Adrenal gland (tissue), 12 donors: ENCODE data around the gene MRGPRE. TPM values are rescaled to one million over a fixed set of nuclear protein-coding genes. Genes with fewer than 3 reads are reported as not detected.

Source experiments
- DNase-seq, 7 donors: peaks; one replicate each; pipeline ENCODE4 v3.0.0-alpha.2; 2019 to 2020
- H3K27ac ChIP-seq, 5 donors: fragments of 200-600 bp; sonication (generic) in 4 of 5; 1 replicate in 3 of 5; 2 replicates in 2 of 5; pipeline versions ENCODE4 v1.5.1 to v1.8.0; 2016 to 2020; ENCODE audit warnings: mild to moderate bottlenecking in 1 of 5
- H3K27me3 ChIP-seq: fragments of 200-600 bp; 2 replicates; pipeline ENCODE4 v1.8.0; 2021
- H3K36me3 ChIP-seq, 2 donors: fragments of 200-600 bp; replicated peaks in 1 of 2; 1 replicate in 1 of 2; 2 replicates in 1 of 2; pipeline versions ENCODE4 v1.5.1 to v1.8.0; 2018 to 2022
- H3K4me1 ChIP-seq, 2 donors: fragments of 200-600 bp; replicated peaks in 1 of 2; 1 replicate in 1 of 2; 2 replicates in 1 of 2; pipeline versions ENCODE4 v1.5.1 to v1.8.0; 2018 to 2021
- H3K4me3 ChIP-seq, 4 donors: fragments of 200-600 bp; sonication (generic) in 3 of 4; one replicate each; pipeline ENCODE4 v1.5.1; 2016 to 2018
- H3K9me3 ChIP-seq, 3 donors: fragments of 200-600 bp; sonication (generic) in 1 of 3; replicated peaks in 1 of 3; 1 replicate in 2 of 3; 2 replicates in 1 of 3; pipeline versions ENCODE4 v1.5.1 to v1.8.0; 2016 to 2021
- POLR2A ChIP-seq, 2 donors: fragments of 450-650 bp; IDR thresholded peaks; one replicate each; pipeline ENCODE4 v1.6.1; 2017; ENCODE audit warnings: antibody characterized with exemption in 2 of 2, mild to moderate bottlenecking in 2 of 2, moderate library complexity in 1 of 2
- WGBS, 4 donors: extraction: QIAGEN DNeasy Blood & Tissue Kit in 2 of 4; methylation state at CpG; one replicate each; pipeline versions ENCODE4 v1.1.5 to v1.1.7; 2013 to 2017; 5-methylcytosine and 5-hydroxymethylcytosine counted together
- intact Hi-C, 2 donors: fragments of 100-400 bp; cut with DNase I; formaldehyde crosslinking; loops; one replicate each; pipeline versions ENCODE4 v1.14.1 to v1.15.0; 2022 to 2023
- polyA plus RNA-seq, 3 donors: library from polyadenylated mRNA; stranded (reverse); fragments of 200-250 nt in 2 of 3; fragments of 350-450 nt in 1 of 3; fragmentation: Illumina TruSeq in 1 of 3; extraction: RNeasy Lipid Tissue Mini Kit (QIAGEN cat#74804) in 1 of 3; gene quantifications; one replicate each; pipeline ENCODE4 v1.2.3, GENCODE V29; 2013 to 2014
- total RNA-seq, 9 donors: library from RNA; depleted of rRNA in 4 of 9; stranded (reverse); fragments of >200 nt in 4 of 9; fragments of 120-200 nt in 1 of 9; fragmentation: NEBNext Ultra II Directional in 1 of 9; extraction: Animal tissue kit (Norgen Biotek cat#: 25700) in 1 of 9; gene quantifications; one replicate each; pipeline versions ENCODE4 v1.1.0 to v1.2.4, GENCODE V29; 2013 to 2023
- TF ChIP-seq, protein P1 (sequence below), 6 experiments: fragments of 450-650 bp in 4 of 6; fragments of 200-600 bp in 2 of 6; sonication (generic) in 1 of 6; IDR thresholded peaks; 1 replicate in 5 of 6; 2 replicates in 1 of 6; pipeline versions ENCODE4 v1.5.1 to v1.8.0; 2016 to 2021; ENCODE audit warnings: antibody characterized with exemption in 6 of 6, mild to moderate bottlenecking in 2 of 6, moderate library complexity in 1 of 6
- donor health status: healthy with polysubstance abuse.
- donor health status: Bipolar disorder and iron deficiency.
- donor health status: DM: yes; HTN: yes; CAD: no.
- donor health status: DM: no; HTN: no; CAD: no.
- donor health status: DM: no; HTN: no; CAD: no.
- donor health status: DM: yes; HTN: yes; CAD: no.

MRGPRE gene
- total and polyA plus RNA-seq, 12 donors, result not detected

- Histone ChIP-seq H3K4me3 (no peak overlapping the region), H3K36me3 (no peaks in the 10 kb centered on the region), H3K4me1 (no peaks in the 10 kb centered on the region), H3K27ac (no peak overlapping the region), H3K27me3 (peaks cover 7% of the 10 kb centered on the region), H3K9me3 (no peaks in the 10 kb centered on the region)
- WGBS, 4 donors, result 77 to 87% (median 82%) methylated on average over 15 to 21 of the region's 21 CpGs
- DNase-seq, result no peak
- intact Hi-C loops, result no loop called here
- TF ChIP-seq POLR2A (IDR thresholded peaks at IDR 0.05), result no peak
Observed at GRCh38 chr11:3232956-3233355, 739 bp upstream of the MRGPRE start.

GRCh38 chr11:3231550-3231850, 717 bp downstream of the MRGPRE start:
- DNase-seq, result no peak
- Histone ChIP-seq H3K4me3 (no peak overlapping the region), H3K4me1 (no peaks in the 10 kb centered on the region), H3K9me3 (no peaks in the 10 kb centered on the region), H3K36me3 (no peaks in the 10 kb centered on the region), H3K27me3 (peaks cover 7% of the 10 kb centered on the region), H3K27ac (no peak overlapping the region)
- no peak for TF ChIP-seq POLR2A (IDR thresholded peaks at IDR 0.05)
- TF ChIP-seq, protein P1, sequence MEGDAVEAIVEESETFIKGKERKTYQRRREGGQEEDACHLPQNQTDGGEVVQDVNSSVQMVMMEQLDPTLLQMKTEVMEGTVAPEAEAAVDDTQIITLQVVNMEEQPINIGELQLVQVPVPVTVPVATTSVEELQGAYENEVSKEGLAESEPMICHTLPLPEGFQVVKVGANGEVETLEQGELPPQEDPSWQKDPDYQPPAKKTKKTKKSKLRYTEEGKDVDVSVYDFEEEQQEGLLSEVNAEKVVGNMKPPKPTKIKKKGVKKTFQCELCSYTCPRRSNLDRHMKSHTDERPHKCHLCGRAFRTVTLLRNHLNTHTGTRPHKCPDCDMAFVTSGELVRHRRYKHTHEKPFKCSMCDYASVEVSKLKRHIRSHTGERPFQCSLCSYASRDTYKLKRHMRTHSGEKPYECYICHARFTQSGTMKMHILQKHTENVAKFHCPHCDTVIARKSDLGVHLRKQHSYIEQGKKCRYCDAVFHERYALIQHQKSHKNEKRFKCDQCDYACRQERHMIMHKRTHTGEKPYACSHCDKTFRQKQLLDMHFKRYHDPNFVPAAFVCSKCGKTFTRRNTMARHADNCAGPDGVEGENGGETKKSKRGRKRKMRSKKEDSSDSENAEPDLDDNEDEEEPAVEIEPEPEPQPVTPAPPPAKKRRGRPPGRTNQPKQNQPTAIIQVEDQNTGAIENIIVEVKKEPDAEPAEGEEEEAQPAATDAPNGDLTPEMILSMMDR (IDR thresholded peaks at IDR 0.05), result no peak
- intact Hi-C loops, result no loop called here
- WGBS, 4 donors, result 58 to 78% (median 69%) methylated on average over 6 of the region's 6 CpGs

- TF ChIP-seq POLR2A (IDR thresholded peaks at IDR 0.05), result no peak
- TF ChIP-seq, protein P1 (IDR thresholded peaks at IDR 0.05), result no peak
- H3K4me3 ChIP-seq, result no peak overlapping the region
- no peaks in the 10 kb centered on the region for H3K4me1 ChIP-seq
- peaks cover 7% of the 10 kb centered on the region for H3K27me3 ChIP-seq
- intact Hi-C loops, result no loop called here
- WGBS, 4 donors, result 72 to 80% (median 79%) methylated on average over 7 to 12 of the region's 12 CpGs
- H3K36me3 ChIP-seq, result no peaks in the 10 kb centered on the region
- DNase-seq, result no peak
- no peak overlapping the region for H3K27ac ChIP-seq
- no peaks in the 10 kb centered on the region for H3K9me3 ChIP-seq
Observed at GRCh38 chr11:3230636-3231549, 1.3 kb downstream of the MRGPRE start.

GRCh38 chr11:3229673-3230630, 2.3 kb downstream of the MRGPRE start:
- Histone ChIP-seq H3K9me3 (no peaks in the 10 kb centered on the region), H3K4me3 (no peak overlapping the region), H3K27me3 (peaks cover 7% of the 10 kb centered on the region), H3K4me1 (no peaks in the 10 kb centered on the region), H3K36me3 (no peaks in the 10 kb centered on the region), H3K27ac (no peak overlapping the region)
- intact Hi-C loops, result no loop called here
- no peak for TF ChIP-seq POLR2A (IDR thresholded peaks at IDR 0.05)
- TF ChIP-seq, protein P1 (IDR thresholded peaks at IDR 0.05), result no peak
- WGBS, 4 donors, result 75 to 85% (median 79%) methylated on average over 14 to 21 of the region's 21 CpGs
- no peak for DNase-seq
